ENCODE data around the gene DNAH7.

DNA sequence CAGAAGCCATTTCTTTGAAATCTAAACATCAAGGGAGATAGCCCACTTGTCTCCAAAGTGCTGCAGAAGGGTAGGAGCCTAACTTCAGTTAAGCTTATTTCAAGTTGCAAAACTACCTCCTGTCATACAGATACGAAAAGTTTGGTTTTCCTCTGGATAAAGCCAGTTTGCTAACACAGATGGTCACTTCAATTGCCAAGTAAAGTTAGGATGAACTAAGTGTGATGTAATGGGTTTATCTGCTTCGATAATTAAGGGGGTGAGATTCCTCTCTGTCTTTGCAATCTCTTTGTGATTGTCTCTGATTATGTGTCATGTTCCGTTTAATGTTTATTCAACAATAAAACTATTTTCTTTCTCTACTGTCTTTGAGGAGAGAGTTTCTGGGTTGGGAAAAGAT lies 255.2 kb downstream of the DNAH7 start:
- TF ChIP-seq, protein P1, sequence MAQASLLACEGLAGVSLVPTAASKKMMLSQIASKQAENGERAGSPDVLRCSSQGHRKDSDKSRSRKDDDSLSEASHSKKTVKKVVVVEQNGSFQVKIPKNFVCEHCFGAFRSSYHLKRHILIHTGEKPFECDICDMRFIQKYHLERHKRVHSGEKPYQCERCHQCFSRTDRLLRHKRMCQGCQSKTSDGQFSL (CRISPR knock-in tag; IDR thresholded peaks at IDR 0.05): no peak
- TF ChIP-seq, protein P1 (tag; IDR thresholded peaks at IDR 0.05): no peak
- no peak for TF ChIP-seq RAD21 (CRISPR knock-in tag; conservative IDR thresholded peaks at IDR 0.05 in 1 of 2, IDR thresholded peaks at IDR 0.05 in 1 of 2)
- TF ChIP-seq POLR2AphosphoS5 (IDR thresholded peaks at IDR 0.05; ENCODE audit: control insufficient read depth, insufficient read depth, low read depth, low read length): no peak
- TF ChIP-seq, protein P2, sequence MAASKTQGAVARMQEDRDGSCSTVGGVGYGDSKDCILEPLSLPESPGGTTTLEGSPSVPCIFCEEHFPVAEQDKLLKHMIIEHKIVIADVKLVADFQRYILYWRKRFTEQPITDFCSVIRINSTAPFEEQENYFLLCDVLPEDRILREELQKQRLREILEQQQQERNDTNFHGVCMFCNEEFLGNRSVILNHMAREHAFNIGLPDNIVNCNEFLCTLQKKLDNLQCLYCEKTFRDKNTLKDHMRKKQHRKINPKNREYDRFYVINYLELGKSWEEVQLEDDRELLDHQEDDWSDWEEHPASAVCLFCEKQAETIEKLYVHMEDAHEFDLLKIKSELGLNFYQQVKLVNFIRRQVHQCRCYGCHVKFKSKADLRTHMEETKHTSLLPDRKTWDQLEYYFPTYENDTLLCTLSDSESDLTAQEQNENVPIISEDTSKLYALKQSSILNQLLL (CRISPR knock-in tag; IDR thresholded peaks at IDR 0.05; ENCODE audit: borderline replicate concordance): no peak

Data from K562 (cell line).